Measurements from ENCODE around the gene PDCD11.

PDCD11 gene

GRCh38 chr10:103457176-103457712 is 60.8 kb downstream of the PDCD11 start:
- Histone ChIP-seq H2AK5ac (ENCODE audit: low read length) (no peak overlapping the region), H2BK12ac (ENCODE audit: low read length) (no peak overlapping the region), H3K14ac (ENCODE audit: low read length) (no peak overlapping the region), H3K27ac (ENCODE audit: low read depth, low read length) (no peak overlapping the region), H4K8ac (ENCODE audit: low read depth, low read length) (no peak overlapping the region), H3K36me3 (ENCODE audit: control insufficient read depth in 1 of 2, insufficient read depth in 2 of 2, low read length in 2 of 2) (no peaks in the 10 kb centered on the region), H3K18ac (ENCODE audit: low read length) (no peak overlapping the region), H3K4me3 (ENCODE audit: low read depth, low read length) (no peak overlapping the region), H3K9me3 (ENCODE audit: insufficient read depth, low read depth, low read length) (no peaks in the 10 kb centered on the region), H3K9ac (ENCODE audit: low read length) (no peak overlapping the region), H2BK120ac (ENCODE audit: insufficient read depth, low read length, poor library complexity) (no peak overlapping the region), H2AFZ (ENCODE audit: insufficient read depth, low read length, poor library complexity) (no peak overlapping the region), H3K79me1 (ENCODE audit: low read length) (no peaks in the 10 kb centered on the region), H3K4ac (ENCODE audit: low read depth, low read length) (no peak overlapping the region), H2BK5ac (ENCODE audit: low read depth, low read length, poor library complexity) (no peak overlapping the region), H3K4me2 (ENCODE audit: low read length) (no peak overlapping the region), H4K12ac (ENCODE audit: low read depth, low read length) (no peak overlapping the region), H3K27me3 (ENCODE audit: insufficient read depth, low read length) (no peaks in the 10 kb centered on the region), H3K4me1 (ENCODE audit: control insufficient read depth in 1 of 2, insufficient read depth in 2 of 2, low read length in 2 of 2) (peaks cover 4 to 5% of the 10 kb centered on the region in 2 experiments), H3K23ac (ENCODE audit: low read length) (no peak overlapping the region), H4K91ac (ENCODE audit: low read depth, low read length) (no peak overlapping the region), H3K79me2 (ENCODE audit: control insufficient read depth, insufficient read depth, low read length, poor library complexity) (no peaks in the 10 kb centered on the region)
- WGBS (ENCODE audit: extremely low coverage, insufficient coverage, insufficient read length), result no CpG with 5 or more reads among the region's 8 CpGs
- no peak for DNase-seq

GRCh38 chr10:103457896-103458583 is 61.6 kb downstream of the PDCD11 start:
- no peak overlapping the region for H3K4me2 ChIP-seq (ENCODE audit: low read length)
- H3K36me3 ChIP-seq (ENCODE audit: control insufficient read depth in 1 of 2, insufficient read depth in 2 of 2, low read length in 2 of 2), result no peaks in the 10 kb centered on the region
- no peak overlapping the region for H2BK12ac ChIP-seq (ENCODE audit: low read length)
- no peak overlapping the region for H2AFZ ChIP-seq (ENCODE audit: insufficient read depth, low read length, poor library complexity)
- H3K79me2 ChIP-seq (ENCODE audit: control insufficient read depth, insufficient read depth, low read length, poor library complexity), result no peaks in the 10 kb centered on the region
- no peak overlapping the region for H2BK120ac ChIP-seq (ENCODE audit: insufficient read depth, low read length, poor library complexity)
- H4K12ac ChIP-seq (ENCODE audit: low read depth, low read length), result no peak overlapping the region
- no peak overlapping the region for H3K4me3 ChIP-seq (ENCODE audit: low read depth, low read length)
- no peaks in the 10 kb centered on the region for H3K4me1 ChIP-seq (ENCODE audit: control insufficient read depth in 1 of 2, insufficient read depth in 2 of 2, low read length in 2 of 2)
- no peak overlapping the region for H3K23ac ChIP-seq (ENCODE audit: low read length)
- no peak overlapping the region for H2BK5ac ChIP-seq (ENCODE audit: low read depth, low read length, poor library complexity)
- no peak overlapping the region for H3K18ac ChIP-seq (ENCODE audit: low read length)
- WGBS (ENCODE audit: extremely low coverage, insufficient coverage, insufficient read length), result no CpG with 5 or more reads among the region's 39 CpGs
- H4K8ac ChIP-seq (ENCODE audit: low read depth, low read length), result no peak overlapping the region
- H3K9ac ChIP-seq (ENCODE audit: low read length), result no peak overlapping the region
- H3K14ac ChIP-seq (ENCODE audit: low read length), result no peak overlapping the region
- H3K79me1 ChIP-seq (ENCODE audit: low read length), result no peaks in the 10 kb centered on the region
- no peak for DNase-seq
- H4K91ac ChIP-seq (ENCODE audit: low read depth, low read length), result no peak overlapping the region
- H3K27me3 ChIP-seq (ENCODE audit: insufficient read depth, low read length), result no peaks in the 10 kb centered on the region
- no peaks in the 10 kb centered on the region for H3K9me3 ChIP-seq (ENCODE audit: insufficient read depth, low read depth, low read length)
- H3K27ac ChIP-seq (ENCODE audit: low read depth, low read length), result no peak overlapping the region
- H2AK5ac ChIP-seq (ENCODE audit: low read length), result no peak overlapping the region
- H3K4ac ChIP-seq (ENCODE audit: low read depth, low read length), result no peak overlapping the region

- peak in 1 of 2 donors; percentile 34 for DNase-seq
- H3K79me2 ChIP-seq (ENCODE audit: control insufficient read depth, insufficient read depth, low read length, poor library complexity), result no peaks in the 10 kb centered on the region
- H3K36me3 ChIP-seq (ENCODE audit: control insufficient read depth in 1 of 2, insufficient read depth in 2 of 2, low read length in 2 of 2), result no peaks in the 10 kb centered on the region
- H4K91ac ChIP-seq (ENCODE audit: low read depth, low read length), result no peak within 1 kb of the TSS
- H2BK12ac ChIP-seq (ENCODE audit: low read length), result no peak within 1 kb of the TSS
- no peak within 1 kb of the TSS for H4K8ac ChIP-seq (ENCODE audit: low read depth, low read length)
- no peaks in the 10 kb centered on the region for H3K79me1 ChIP-seq (ENCODE audit: low read length)
- H3K4me2 ChIP-seq (ENCODE audit: low read length), result no peak within 1 kb of the TSS
- H2AFZ ChIP-seq (ENCODE audit: insufficient read depth, low read length, poor library complexity), result no peak within 1 kb of the TSS
- H3K9me3 ChIP-seq (ENCODE audit: insufficient read depth, low read depth, low read length), result no peaks in the 10 kb centered on the region
- H4K12ac ChIP-seq (ENCODE audit: low read depth, low read length), result no peak within 1 kb of the TSS
- H3K27me3 ChIP-seq (ENCODE audit: insufficient read depth, low read length), result no peaks in the 10 kb centered on the region
- H2BK120ac ChIP-seq (ENCODE audit: insufficient read depth, low read length, poor library complexity), result no peak within 1 kb of the TSS
- no peak within 1 kb of the TSS for H3K18ac ChIP-seq (ENCODE audit: low read length)
- H2AK5ac ChIP-seq (ENCODE audit: low read length), result no peak within 1 kb of the TSS
- no peak within 1 kb of the TSS for H3K14ac ChIP-seq (ENCODE audit: low read length)
- no peak within 1 kb of the TSS for H3K27ac ChIP-seq (ENCODE audit: low read depth, low read length)
- H3K4me3 ChIP-seq (ENCODE audit: low read depth, low read length), result no peak within 1 kb of the TSS
- no peak within 1 kb of the TSS for H3K4ac ChIP-seq (ENCODE audit: low read depth, low read length)
- no peak within 1 kb of the TSS for H3K23ac ChIP-seq (ENCODE audit: low read length)
- no peak within 1 kb of the TSS for H3K9ac ChIP-seq (ENCODE audit: low read length)
- no CpG with 5 or more reads among the region's 9 CpGs for WGBS (ENCODE audit: extremely low coverage, insufficient coverage, insufficient read length)
- H3K4me1 ChIP-seq (ENCODE audit: control insufficient read depth in 1 of 2, insufficient read depth in 2 of 2, low read length in 2 of 2), result no peaks in the 10 kb centered on the region
- H2BK5ac ChIP-seq (ENCODE audit: low read depth, low read length, poor library complexity), result no peak within 1 kb of the TSS
Observed at GRCh38 chr10:103458720-103459119, 62.3 kb downstream of the PDCD11 start, which contains the start of gene CALHM1. TSS of gene CALHM1 (minus strand) at chr10:103458900. CDS start at chr10:103458751, 149 bp downstream.

GRCh38 chr10:103459615-103460014 is 63.2 kb downstream of the PDCD11 start:
- no CpG with 5 or more reads among the region's 4 CpGs for WGBS (ENCODE audit: extremely low coverage, insufficient coverage, insufficient read length)
- no peak overlapping the region for H3K23ac ChIP-seq (ENCODE audit: low read length)
- no peaks in the 10 kb centered on the region for H3K79me2 ChIP-seq (ENCODE audit: control insufficient read depth, insufficient read depth, low read length, poor library complexity)
- no peak overlapping the region for H4K8ac ChIP-seq (ENCODE audit: low read depth, low read length)
- no peak overlapping the region for H2AFZ ChIP-seq (ENCODE audit: insufficient read depth, low read length, poor library complexity)
- no peak overlapping the region for H4K12ac ChIP-seq (ENCODE audit: low read depth, low read length)
- H4K91ac ChIP-seq (ENCODE audit: low read depth, low read length), result no peak overlapping the region
- H2BK120ac ChIP-seq (ENCODE audit: insufficient read depth, low read length, poor library complexity), result no peak overlapping the region
- no peak overlapping the region for H2AK5ac ChIP-seq (ENCODE audit: low read length)
- no peak overlapping the region for H3K18ac ChIP-seq (ENCODE audit: low read length)
- H3K9ac ChIP-seq (ENCODE audit: low read length), result no peak overlapping the region
- no peaks in the 10 kb centered on the region for H3K36me3 ChIP-seq (ENCODE audit: control insufficient read depth in 1 of 2, insufficient read depth in 2 of 2, low read length in 2 of 2)
- H3K4me3 ChIP-seq (ENCODE audit: low read depth, low read length), result no peak overlapping the region
- H3K9me3 ChIP-seq (ENCODE audit: insufficient read depth, low read depth, low read length), result no peaks in the 10 kb centered on the region
- no peak overlapping the region for H3K27ac ChIP-seq (ENCODE audit: low read depth, low read length)
- no peak overlapping the region for H3K4ac ChIP-seq (ENCODE audit: low read depth, low read length)
- H3K14ac ChIP-seq (ENCODE audit: low read length), result no peak overlapping the region
- no peaks in the 10 kb centered on the region for H3K27me3 ChIP-seq (ENCODE audit: insufficient read depth, low read length)
- H2BK12ac ChIP-seq (ENCODE audit: low read length), result no peak overlapping the region
- no peaks in the 10 kb centered on the region for H3K4me1 ChIP-seq (ENCODE audit: control insufficient read depth in 1 of 2, insufficient read depth in 2 of 2, low read length in 2 of 2)
- no peak overlapping the region for H3K4me2 ChIP-seq (ENCODE audit: low read length)
- H3K79me1 ChIP-seq (ENCODE audit: low read length), result no peaks in the 10 kb centered on the region
- DNase-seq, result no peak
- no peak overlapping the region for H2BK5ac ChIP-seq (ENCODE audit: low read depth, low read length, poor library complexity)

All from trophoblast cell (in vitro differentiated cells and primary cell).